ENCODE data around the gene CCBE1.

The CCBE1 gene

DNA sequence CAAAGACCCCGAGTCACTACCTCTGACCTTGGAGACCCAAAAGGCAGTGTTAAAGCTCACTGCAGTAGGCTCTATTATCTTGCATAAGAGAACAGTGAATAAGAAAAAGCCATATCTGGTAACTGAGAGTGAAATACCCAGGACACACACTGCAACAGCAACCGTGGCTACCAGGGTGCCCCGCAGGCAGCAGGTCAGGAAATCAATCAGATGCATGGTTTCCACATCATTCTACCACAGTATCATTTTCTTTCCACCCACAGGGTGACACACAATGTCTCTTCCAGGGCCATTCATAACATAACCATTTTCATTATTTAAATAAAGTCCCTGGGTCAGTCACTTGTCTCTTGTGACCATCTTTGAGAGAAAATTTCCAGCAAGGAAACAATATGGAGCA is 131.3 kb downstream of the CCBE1 start:
- no peak for DNase-seq

DNA sequence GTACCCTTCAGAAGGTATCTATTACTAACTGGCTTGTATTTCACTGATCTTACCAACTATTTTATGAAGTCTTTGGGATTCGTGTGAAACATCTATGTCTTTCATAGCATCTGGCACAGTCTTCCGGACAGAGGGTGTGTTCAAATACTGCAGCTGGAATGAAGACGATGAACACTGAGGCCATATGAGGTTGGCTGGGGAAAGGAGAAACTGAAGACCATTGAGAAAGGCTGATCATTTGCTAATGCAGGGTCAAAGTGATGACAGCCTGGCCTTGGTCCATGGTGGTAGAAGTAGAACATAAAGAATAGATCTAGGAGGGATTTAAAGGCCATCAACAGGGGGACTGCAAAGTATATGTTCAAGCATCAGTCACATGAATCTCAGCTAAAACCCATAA is 132.7 kb downstream of the CCBE1 start:
- no peak for DNase-seq

DNA sequence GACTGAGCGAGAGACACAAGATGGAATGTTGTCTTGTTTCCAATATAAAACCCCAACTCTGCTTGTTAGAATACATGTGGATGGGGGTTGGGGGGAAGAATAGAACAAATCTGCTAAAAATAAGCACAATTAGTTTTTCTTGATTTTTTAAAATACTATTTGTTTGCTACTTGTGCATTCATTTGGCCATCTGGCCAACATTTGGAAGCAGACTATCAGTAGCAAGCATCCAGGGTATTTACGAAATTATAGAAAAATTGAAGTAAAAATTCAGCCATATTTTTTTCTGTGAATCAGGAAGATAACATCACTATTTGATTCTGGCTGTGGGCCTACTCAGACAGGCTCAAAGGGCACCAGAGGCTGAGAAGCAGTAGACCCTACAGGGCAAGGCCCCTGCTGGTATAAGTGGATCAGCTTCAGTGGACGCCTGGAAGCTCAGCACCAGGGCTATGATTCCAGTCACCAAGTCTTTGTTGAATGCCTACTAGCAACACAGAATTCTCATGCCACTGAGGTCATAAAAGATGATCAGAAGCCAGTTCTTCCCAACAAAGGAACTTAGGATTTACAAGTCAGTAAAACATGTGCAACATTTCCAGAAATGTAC is 133.9 kb downstream of the CCBE1 start:
- no peak for DNase-seq

DNA sequence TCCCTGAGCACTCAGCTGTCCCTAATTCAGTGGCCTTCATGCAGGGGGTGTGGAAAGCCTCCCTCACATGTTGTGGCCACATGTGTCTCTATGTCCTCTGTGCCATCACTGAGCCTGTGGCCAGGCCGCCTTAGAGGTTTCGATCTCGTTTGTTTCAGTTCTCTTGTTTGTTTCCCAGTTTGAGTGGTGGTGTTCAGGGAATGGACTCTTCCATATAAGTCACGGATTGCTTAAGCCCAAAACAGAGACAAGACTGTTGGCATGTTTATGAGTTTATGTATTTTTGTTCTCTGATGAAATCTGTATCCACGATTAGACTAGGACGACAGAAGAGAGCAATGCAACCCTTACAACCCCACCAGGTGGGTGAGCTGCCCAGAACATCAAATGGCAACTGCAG is 134.5 kb downstream of the CCBE1 start:
- no peak for DNase-seq

DNA sequence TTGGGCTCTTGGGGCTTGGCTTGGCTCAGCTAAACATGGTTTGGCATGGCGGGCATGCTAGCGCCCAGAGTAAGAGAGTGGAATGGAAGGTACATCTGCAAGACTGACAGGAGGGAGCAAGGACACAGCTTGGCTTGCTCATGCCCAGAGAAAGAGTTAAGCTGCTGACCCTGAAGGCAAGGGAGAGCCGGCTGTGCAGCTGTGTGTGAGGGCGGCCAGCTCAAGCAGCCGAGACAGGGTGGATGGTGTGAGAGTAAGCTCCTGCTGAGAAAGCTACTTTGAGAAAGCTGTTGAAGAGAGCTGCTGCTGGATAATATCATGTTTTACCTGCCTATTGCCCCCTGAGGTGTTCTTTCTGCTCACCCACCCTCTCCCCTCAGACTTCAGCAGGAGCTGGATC is 135.6 kb downstream of the CCBE1 start:
- no peak for DNase-seq

DNA sequence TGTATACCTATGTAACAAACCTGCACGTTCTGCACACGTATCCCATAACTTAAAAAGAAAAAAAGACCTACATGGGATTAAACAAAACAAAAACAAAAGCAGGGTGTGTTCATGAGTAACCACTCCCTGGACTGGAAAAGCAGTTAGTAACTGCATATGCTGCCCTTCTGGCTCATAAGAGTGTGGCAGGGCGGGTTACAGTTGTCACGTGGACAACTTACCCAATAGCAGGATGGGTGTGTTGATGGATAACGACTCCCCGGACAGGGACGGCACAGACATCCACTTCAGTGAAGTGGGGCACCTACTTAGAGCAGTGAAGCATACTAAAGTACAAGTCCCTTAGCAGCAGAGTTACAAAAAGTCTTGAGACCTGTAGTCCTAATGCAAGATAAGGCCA is 136.7 kb downstream of the CCBE1 start:
- DNase-seq: no peak

DNA sequence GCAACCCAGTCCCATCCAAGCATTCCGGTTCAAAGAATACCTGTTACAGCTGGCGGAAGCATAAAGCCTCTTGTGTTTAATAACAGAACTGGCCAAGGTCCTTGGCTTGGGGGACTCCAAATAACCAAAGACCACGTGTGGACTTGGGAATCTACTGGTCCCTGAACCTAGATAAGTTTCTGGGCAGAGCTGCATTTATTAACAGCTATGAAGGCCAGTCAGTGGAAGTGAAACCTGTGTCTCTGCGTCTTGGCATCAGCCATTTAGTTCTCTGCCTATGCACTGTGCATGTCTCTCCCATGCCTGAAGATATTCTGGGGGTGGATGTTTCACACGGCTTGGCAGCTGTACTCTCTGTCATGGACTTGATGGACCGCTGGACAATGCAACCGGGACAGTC is 137.7 kb downstream of the CCBE1 start:
- no peak for DNase-seq

DNA sequence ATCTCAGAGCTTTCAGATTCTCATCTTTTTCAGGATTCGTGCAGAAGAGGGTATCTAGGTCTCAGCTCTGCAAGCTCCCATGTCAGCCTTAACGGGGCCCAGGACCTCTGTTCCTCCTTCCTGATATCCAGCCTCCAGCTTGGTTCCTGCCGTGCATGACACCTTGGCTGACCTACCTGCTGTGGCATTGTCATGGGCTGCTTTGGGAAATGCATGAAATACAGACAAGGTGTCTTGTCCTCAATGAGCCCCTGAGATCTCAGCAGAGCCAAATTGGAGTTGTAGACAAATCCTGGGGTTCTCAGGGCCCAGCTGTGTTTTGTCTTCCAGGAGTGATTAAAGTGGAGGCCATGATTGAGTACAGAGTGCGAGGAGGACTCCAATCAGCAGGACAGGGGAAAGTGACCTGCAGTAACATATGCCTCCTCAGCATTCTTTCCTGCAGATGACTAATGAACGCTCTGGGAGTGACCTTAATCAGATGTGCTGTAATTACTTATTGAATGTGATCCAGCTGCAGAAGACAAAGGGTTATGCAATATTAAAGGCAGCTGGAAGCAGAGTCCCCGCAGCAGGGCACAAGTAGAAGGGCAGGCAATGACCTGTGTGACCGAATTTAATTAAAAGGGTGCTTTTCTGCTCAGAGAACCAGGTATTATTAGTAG is 141.1 kb downstream of the CCBE1 start:
- DNase-seq: no peak

DNA sequence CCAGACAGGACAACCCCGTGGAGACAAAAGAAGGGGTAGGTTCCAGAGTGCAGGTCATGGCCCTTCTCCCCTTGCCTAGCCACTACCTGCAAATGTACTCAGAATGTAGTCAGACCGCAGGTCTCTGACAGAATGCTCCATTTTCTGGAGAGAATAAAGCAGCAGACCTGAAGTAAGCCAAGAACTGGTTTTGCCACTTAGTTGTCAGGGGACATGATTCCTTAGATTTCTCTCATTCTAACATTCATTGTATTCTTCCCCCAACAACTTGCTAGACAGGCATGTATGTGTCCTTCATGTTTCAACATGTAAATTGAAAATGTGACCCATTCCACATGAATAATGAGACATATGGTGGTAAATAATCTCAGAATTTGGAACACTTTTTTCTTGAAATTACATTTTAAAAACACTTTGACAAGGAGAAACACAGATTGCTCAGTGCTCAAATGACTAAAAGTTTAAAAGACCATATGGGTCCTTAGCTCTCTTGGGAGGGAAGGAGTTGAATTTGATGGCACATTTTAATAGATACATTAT is 142.4 kb downstream of the CCBE1 start:
- DNase-seq: no peak

DNA sequence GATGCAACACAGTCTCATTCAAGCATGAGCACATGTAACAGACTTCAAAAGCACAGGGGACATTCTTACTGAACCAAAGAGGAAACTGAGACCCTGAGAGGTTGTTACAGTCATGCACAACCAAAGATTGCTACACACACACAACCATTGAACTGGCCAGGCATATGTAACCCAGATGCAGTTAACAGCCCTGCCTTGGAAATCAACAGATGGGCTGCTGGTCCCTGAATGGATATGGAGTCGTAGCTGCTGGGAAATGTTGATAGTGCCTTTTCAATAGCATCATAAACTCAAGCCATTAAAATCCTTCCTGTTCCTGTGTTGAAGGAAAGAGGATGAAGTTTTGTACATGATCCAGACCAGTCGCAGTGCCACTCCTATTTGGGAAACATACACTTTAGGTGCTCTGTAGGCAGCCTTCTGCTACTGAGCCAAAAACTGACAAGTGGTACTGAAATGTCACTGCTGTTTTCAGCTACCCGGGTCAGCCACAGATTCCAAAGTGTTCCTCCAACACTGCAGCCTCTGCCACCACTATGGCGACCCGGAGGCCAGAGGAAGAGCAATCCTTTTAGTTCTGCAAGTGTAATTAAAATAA is 143.9 kb downstream of the CCBE1 start:
- DNase-seq: no peak

DNA sequence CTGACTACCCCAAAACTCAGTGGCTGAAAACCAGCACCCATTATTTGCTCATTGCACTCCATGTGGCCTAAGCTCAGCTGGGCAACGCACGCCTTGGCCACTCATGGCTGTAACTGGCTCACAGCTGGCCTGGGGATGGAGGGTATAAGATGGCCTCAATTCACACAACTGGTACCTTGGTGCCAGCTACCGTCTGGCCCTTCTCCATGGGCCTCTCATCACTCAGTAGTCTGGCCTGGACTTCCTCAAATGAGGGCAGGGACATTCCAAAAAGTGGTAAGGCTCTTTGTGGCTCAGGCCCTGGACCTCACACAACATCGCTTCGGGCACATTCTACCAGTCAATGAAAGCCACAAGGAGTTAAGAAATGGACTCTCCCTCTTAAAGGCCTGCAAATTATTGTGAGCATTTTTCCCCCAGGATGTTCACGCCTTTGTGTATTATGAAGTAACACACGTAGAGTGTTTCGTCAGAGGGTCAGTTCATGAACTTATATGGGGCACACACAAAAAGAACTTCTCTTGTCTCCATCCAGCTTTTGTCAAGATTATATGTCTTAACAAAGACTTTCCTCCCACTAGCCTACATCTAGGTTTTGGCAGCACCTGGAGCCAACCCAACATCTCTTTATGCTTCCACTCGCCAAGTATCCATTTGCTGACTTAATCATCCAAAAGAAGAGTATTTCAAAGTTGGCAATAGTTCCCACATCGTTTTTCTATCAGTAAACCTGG is 145.2 kb downstream of the CCBE1 start:
- no peak for DNase-seq

DNA sequence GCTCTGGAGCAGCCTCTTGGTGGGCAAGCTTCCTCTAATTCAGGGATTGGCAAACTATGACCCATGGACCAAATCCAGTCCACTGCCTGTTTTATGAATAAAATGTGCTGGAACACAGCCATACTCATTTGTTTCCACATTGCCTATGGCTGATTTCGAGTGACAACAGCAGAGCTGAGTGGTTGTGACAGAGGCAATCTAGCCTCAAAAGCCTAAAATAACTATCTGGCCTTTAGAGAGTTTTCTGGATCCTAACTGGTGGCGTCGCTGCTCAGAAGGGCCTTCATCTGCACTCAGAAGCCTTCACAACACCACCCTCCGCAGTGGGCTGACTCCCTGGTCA is 147.1 kb downstream of the CCBE1 start:
- DNase-seq: no peak

DNA sequence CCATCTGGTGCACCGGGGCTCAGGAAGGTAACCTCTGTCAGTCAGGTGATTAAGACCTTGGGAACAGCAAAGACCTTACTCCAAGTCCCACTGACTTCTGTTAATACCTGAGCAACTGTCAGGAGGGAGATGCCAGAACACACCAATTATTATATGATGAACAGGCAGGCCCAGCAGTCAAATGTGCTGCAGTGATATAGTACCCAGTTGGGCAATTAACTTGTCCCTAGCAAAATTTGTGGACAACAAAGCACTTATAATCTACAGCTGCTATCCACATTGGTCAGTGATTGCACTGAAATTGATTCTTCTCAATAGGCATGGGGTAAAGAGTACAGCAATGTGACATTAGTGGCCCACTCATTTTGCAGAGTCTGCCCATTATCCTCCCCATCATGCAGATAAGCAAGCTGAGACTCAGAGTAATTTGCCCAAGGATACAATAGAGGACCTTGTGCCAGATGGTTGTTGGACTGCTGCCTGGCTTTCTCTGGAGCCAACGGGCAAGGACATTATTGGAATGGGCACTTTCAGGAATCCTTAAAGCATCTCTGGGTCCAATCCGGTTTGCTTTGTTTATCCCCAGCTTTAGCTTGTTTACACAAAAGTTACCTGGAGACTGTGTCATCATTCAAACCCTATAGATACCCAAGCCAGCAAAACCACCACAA is 147.6 kb downstream of the CCBE1 start:
- DNase-seq: no peak

DNA sequence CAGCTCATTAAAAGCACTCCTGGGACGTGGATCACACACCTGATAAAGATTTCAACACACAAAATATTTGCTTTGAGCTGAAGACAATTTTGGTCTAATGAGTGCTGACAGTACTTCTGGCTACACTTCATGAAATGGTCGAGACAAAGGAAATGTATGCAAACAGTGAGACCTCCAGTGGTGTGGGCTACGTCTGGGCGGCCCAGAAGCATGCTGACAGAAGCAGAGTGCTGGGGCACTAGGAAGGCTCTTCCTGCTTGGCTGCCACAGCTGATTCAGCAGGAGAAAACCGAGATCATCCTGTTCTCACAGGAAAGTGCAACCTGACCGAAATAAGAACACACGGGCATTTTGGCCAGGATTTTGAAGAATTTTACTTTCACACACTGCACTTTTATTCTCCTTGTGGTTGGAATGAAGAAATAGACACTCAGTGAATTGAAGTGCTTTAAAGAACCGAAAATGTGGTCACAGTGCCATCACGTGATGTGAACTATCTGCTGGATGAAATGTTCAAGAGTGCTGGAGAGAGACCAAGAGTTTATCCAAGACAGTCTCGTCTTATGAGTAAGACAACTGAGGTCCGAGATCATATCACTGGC is 149.5 kb downstream of the CCBE1 start:
- peak; percentile 7 for DNase-seq

DNA sequence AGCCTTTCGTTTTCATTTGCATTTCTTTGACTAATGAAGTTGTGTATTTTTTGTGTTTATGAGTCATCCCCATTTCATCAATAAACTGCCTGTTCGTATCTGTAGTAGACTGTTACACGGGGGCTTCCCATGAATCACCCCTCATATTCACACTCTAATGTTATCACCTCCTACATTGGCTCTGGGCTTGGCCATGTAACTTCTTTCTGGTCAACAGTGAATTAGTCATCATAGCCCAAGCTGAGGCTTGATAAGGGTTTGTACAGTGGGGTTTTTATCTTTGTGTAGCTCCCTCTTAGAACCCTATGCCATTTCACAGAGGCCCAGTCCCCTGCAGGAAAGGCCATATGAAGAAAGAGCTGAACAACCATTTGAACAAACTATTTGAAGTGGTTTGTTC is 151.0 kb downstream of the CCBE1 start:
- DNase-seq: no peak

DNA sequence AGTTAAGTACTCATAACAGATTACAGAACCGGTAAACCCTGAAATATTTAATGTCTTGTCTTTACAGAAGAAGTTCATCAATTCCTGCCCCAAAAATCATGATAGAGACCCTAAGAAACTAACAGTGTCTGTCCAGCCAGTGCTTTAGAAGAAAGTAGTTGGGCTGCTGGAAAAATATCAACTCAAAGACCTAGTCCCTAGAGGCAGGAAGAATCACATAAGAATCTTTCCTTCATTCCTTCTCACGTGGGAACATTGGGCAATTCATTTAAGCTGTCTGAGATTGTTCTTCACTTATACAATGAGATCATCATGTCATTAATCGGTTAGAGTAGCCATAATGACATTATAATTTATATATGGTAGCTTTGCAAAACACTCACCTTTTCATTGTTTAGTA is 156.4 kb downstream of the CCBE1 start:
- no peak for DNase-seq

DNA sequence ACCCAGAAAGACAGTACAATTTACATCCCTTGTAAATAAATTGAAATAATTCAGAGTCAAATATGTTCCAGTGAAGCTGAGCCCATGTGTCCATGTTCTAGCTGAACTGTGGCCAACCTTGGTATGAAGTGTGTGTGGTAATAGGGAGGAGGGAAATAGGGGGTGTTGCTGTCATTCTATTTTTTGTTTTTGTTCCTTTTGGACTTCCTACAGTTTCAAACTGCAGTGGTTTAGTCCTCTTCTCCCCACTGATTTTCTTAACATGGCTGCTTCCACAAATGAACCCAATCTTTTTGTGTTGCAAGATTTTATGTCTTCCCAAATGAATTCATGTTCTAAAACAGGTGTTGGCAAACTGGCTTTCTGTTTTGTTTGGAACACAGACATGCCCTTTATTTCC is 156.9 kb downstream of the CCBE1 start:
- DNase-seq: no peak

DNA sequence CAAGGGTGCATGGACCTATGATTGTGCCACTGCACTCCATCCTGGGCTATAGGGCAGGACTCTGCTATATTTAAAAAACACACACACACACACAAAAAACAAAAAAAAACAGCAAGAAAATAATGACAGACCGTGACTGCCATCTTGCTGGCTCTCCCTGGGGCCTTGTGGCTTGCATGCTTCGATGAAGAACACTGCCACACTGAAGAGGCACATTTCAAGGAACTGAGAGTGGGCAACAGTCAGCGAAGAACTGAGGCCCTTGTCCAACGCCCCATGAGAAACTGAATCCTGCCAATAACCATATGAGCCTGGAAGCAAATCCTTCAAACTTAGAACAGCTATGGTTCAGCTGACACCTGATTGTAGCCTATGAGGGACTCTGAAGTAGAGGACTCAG is 158.1 kb downstream of the CCBE1 start:
- DNase-seq: no peak

DNA sequence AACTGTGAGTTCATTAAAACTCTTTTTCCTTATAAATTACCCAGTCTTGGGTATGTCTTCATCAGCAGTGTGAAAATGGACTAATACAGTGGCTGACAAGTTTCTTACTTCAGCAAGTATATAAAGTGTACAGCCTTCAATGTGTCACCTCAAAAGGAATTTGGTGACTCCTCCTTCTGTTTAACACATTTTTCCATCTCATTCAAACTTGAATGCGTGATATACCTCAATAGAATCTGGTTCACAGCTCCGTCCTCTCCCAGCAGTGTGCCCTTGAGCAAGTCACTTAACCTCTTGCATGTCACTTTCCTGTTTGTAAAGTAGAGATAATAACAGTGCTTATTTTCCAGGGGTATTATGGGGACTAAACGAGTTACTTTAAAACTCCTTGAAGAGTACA is 159.6 kb downstream of the CCBE1 start:
- DNase-seq: no peak

DNA sequence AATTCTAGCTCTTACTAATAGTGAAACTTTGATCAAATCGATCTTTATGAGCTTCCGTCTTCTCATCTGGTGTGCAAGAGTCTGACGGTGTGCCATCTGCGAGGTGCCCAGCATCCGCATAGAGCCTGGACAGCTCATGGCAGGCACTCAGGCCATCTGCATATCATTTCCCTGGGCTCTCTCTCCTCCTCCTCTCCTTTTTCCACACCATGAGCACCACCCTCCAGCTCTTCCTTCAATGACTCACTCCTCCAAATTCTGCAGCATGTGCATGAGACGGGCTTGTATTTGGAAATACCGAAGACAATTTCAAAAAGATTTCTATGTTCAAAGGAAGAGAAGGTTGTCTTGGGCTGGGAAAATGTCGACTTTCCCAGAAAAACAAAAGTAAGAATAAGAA is 161.1 kb downstream of the CCBE1 start:
- DNase-seq: no peak

DNA sequence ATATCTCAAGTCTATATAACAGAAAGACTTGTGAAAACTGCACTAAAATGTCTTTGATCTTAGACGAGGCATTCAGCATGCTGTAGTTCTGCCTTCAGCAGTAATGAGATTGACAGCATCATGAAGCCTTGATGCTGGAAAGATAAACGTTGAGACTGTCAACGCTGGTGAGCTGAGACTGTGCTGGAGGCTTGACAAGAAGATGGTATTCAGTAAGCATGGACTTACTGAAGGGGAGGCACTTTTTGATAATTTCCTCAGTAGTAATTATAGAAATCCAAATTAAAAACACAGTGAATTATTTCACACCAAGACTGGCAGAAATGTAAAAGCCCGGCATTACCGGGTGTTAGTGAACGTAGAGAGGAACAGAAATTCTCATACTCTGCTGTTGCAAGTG is 162.2 kb downstream of the CCBE1 start:
- DNase-seq: no peak

DNA sequence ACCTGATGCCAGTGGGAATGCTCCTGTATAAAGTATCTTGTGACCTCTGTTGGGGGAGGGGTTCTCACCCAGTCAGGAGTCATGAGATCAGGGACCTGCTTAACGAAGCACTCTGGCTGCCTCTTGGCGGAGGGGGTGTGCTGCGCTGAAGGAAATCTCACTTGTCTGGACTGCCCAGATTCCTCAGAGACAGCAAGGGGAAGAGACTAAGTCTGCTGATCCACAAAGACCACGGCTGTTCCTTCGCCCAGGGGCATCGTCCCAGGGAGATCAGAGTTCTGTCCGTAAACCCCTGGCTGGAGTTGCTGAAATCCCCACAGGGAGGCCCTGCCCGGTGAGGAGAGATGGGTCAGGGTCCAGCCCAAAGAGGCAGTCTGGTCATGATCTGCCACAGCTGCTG is 168.4 kb downstream of the CCBE1 start:
- DNase-seq: no peak
